SJCRH30 (cell line): ENCODE data around the gene LTF. TPM values are rescaled to one million over a fixed set of nuclear protein-coding genes. Genes with fewer than 3 reads are reported as not detected.
"Not testable (repeated sequence)": the region's sequence is repeated elsewhere in the genome, so short reads cannot be mapped to it uniquely, and the experiment has no call there.

ENCODE experiments used
- DNase-seq, 2 experiments: peaks; one replicate each; pipeline ENCODE4 v3.0.0-alpha.2; 2015 to 2020
- H3K27ac ChIP-seq: fragments of 250-450 bp; sonication (Bioruptor Pico); 2 replicates; pipeline ENCODE4 v1.5.1; 2020; ENCODE audit warnings: mild to moderate bottlenecking, moderate library complexity
- H3K27me3 ChIP-seq: fragments of 250-450 bp; sonication (Bioruptor Pico); 2 replicates; pipeline ENCODE4 v1.5.1; 2020; ENCODE audit warnings: mild to moderate bottlenecking, moderate library complexity
- H3K36me3 ChIP-seq: fragments of 250-450 bp; sonication (Bioruptor Pico); 2 replicates; pipeline ENCODE4 v1.5.1; 2020; ENCODE audit warnings: mild to moderate bottlenecking, moderate library complexity
- H3K4me1 ChIP-seq: fragments of 250-450 bp; sonication (Bioruptor Pico); 2 replicates; pipeline ENCODE4 v1.5.1; 2020; ENCODE audit warnings: mild to moderate bottlenecking, moderate library complexity
- H3K4me3 ChIP-seq: fragments of 250-450 bp; sonication (Bioruptor Pico); 2 replicates; pipeline ENCODE4 v1.5.1; 2020; ENCODE audit warnings: mild to moderate bottlenecking, moderate library complexity
- H3K9me3 ChIP-seq: fragments of 250-450 bp; sonication (Bioruptor Pico); replicated peaks from 2 replicates; pipeline ENCODE4 v1.5.1; 2020; ENCODE audit warnings: mild to moderate bottlenecking, moderate library complexity
- total RNA-seq: library from RNA; depleted of rRNA; stranded (reverse); fragments of >200 nt; shearing (Covaris generic); gene quantifications from 2 replicates; pipeline ENCODE4 v1.2.3, GENCODE V29; 2014

The LTF gene
- total RNA-seq, 1 experiment from 2014 or later = not detected

- no peak overlapping the region for H3K27ac ChIP-seq
- no peaks in the 10 kb centered on the region for H3K9me3 ChIP-seq
- DNase-seq = no peak
- peaks cover 7% of the 10 kb centered on the region for H3K4me1 ChIP-seq
- no peaks in the 10 kb centered on the region for H3K36me3 ChIP-seq
- H3K4me3 ChIP-seq = no peak overlapping the region
- no peaks in the 10 kb centered on the region for H3K27me3 ChIP-seq
These were observed 55.9 kb downstream of the LTF start for GRCh38 chr3:46408853-46409252.

GRCh38 chr3:46407970-46408369, 56.7 kb downstream of the LTF start:
- H3K27me3 ChIP-seq = no peaks in the 10 kb centered on the region
- DNase-seq = peak; percentile 63 to 77
- H3K4me1 ChIP-seq = peaks cover 7% of the 10 kb centered on the region
- H3K27ac ChIP-seq = no peak overlapping the region; the same call in 1 of the 2 replicates
- no peaks in the 10 kb centered on the region for H3K36me3 ChIP-seq
- no peak overlapping the region for H3K4me3 ChIP-seq
- H3K9me3 ChIP-seq = no peaks in the 10 kb centered on the region

GRCh38 chr3:46406788-46407611, 57.7 kb downstream of the LTF start, which contains the start of the genes CCR5AS and CCRL2:
Gene CCR5AS (minus strand): TSS chr3:46407066.
Gene CCRL2 (plus strand): TSS chr3:46407259. CDS start chr3:46408080, 821 bp downstream.
- peaks cover 7% of the 10 kb centered on the region for H3K4me1 ChIP-seq
- no peak within 1 kb of the TSS for H3K4me3 ChIP-seq
- H3K36me3 ChIP-seq = no peaks in the 10 kb centered on the region
- no peaks in the 10 kb centered on the region for H3K27me3 ChIP-seq
- no peak within 1 kb of the TSS; the same call in 1 of the 2 replicates for H3K27ac ChIP-seq
- peak in 1 of 2 experiments; percentile 17 for DNase-seq
- no peaks in the 10 kb centered on the region for H3K9me3 ChIP-seq

DNA sequence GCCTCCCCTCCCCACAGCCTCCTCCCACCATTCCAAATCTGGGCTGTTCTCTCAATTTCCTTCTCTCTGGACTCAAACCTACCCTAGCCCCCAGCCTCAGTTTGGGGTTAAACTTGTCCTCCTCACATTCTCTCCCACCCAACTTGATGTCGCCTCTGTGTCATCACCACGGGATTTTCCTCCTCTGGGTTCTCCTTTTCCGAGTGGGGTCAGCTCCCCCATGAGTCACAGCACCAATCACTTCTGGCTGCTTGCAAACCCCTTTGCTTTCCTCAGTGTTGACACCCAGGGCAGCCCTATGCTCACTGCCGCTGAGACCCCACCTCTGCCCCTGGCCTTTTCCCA, 58.3 kb downstream of the LTF start:
- Histone ChIP-seq H3K9me3 (no peaks in the 10 kb centered on the region), H3K36me3 (no peaks in the 10 kb centered on the region), H3K27ac (no peak overlapping the region), H3K27me3 (no peaks in the 10 kb centered on the region), H3K4me1 (peaks cover 7% of the 10 kb centered on the region), H3K4me3 (no peak overlapping the region)
- no peak for DNase-seq

DNA sequence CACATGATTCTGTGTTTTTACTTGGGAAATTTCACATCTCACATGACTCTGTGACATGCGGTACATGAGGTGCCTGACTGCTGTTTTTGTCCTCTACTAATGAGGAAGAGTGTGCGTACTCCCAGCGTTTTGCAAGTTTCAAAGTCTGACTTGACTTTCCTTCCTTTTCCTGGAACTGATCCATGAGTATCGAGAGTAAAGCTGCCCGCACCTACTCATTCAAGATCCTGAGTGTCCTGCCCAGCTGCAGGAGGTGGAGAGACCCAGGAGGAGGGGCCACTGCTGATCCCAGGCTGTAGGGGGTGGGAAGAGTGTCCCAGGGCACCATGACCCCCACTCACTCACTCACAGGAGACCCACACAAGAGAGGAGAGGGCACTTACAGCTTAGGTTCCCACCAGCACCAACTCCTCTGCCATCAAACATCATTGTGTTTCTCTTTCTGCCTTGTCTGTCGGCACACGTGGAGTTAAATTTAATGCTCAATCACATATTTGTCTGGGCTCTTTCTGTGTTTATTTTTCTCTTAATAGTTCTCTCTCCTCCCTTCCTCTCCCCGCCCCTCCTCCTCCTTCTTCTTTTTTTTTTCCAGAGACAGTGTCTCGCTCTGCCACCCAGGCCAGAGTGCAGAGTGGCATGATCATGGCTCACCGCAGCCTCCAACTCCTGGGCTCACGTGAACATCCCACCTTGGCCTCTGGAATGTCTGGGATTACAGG, 59.2 kb downstream of the LTF start:
- no peak for DNase-seq
- H3K9me3 ChIP-seq = no peaks in the 10 kb centered on the region
- H3K36me3 ChIP-seq = no peaks in the 10 kb centered on the region
- H3K27ac ChIP-seq = no peak overlapping the region
- peaks cover 7% of the 10 kb centered on the region for H3K4me1 ChIP-seq
- no peaks in the 10 kb centered on the region for H3K27me3 ChIP-seq
- H3K4me3 ChIP-seq = no peak overlapping the region

DNA sequence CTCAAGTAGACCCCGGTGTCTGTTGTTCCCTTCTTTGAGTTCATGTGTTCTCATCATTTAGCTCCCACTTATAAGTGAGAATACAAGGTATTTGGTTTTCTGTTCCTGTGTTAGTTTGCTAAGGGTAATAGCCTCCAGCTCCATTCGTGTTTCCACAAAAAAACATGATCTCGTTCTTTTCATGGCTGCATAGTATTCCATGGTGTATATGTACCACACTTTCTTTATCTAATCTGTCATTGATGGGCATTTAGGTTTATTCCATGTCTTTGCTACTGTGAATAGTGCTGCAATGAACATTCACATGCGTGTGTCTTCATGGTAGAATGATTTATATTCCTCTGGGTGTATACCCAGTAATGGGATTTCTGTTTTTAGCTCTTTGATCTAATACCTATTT, 61.8 kb downstream of the LTF start:
- H3K9me3 ChIP-seq, DNase-seq, H3K36me3 ChIP-seq, H3K4me1 ChIP-seq, H3K27me3 ChIP-seq, H3K4me3 ChIP-seq, H3K27ac ChIP-seq: not testable (repeated sequence)

DNA sequence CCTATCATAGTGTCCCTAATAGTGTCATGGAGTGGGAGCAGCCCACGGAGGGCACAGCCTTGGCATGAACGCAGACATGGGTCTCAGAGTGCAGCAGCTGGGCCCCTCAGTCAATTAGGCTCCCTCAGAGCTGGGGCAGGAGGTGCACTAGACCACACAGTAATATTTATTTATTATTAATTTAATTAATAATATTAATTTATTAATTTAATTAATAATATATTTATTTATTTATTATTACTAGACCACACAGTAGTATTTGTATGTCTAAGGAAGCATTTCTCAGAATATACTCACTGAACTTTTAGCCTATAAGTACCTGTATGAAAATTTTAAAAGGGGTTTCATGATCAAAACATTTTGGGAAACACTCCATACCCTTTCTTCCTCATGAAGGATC, 63.1 kb downstream of the LTF start:
- DNase-seq = no peak
- H3K36me3 ChIP-seq = no peaks in the 10 kb centered on the region

GRCh38 chr3:46400846-46401245, 63.9 kb downstream of the LTF start:
- DNase-seq = no peak
- Histone ChIP-seq H3K27me3 (no peaks in the 10 kb centered on the region), H3K4me1 (no peaks in the 10 kb centered on the region), H3K4me3 (no peak overlapping the region), H3K9me3 (no peaks in the 10 kb centered on the region), H3K36me3 (no peaks in the 10 kb centered on the region), H3K27ac (no peak overlapping the region)

More for the DNA sequence above, 63.1 kb downstream of the LTF start:
- Histone ChIP-seq H3K4me3 (no peak overlapping the region), H3K9me3 (no peaks in the 10 kb centered on the region), H3K4me1 (no peaks in the 10 kb centered on the region), H3K27ac (no peak overlapping the region), H3K27me3 (no peaks in the 10 kb centered on the region)

- Histone ChIP-seq H3K4me3 (no peak overlapping the region), H3K27ac (no peak overlapping the region), H3K27me3 (no peaks in the 10 kb centered on the region), H3K36me3 (no peaks in the 10 kb centered on the region), H3K4me1 (no peaks in the 10 kb centered on the region), H3K9me3 (no peaks in the 10 kb centered on the region)
- peak; percentile 6 to 34 for DNase-seq
These were observed 64.5 kb downstream of the LTF start for GRCh38 chr3:46400000-46400734.

DNA sequence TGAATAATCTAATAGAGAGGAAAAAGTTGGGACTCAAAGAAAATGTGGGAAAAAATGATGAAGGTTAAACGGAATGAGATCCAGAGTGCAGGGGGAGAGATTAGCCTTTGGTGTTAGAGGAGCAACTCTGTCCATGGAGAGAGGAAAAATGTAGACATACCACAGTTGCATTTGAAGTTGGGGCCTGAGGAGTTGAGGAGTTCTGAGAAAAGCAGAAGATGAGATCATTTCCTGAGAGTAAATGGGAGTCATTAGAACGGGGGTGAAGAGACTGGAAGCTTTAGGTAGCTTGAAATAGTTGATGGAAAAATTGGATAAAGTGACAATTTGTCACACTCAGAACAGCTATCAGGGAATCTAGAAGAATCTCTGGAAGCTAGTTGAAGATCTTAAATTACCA, 65.1 kb downstream of the LTF start:
- H3K27me3 ChIP-seq = no peaks in the 10 kb centered on the region
- no peak for DNase-seq
- no peak overlapping the region for H3K4me3 ChIP-seq
- no peaks in the 10 kb centered on the region for H3K4me1 ChIP-seq
- no peak overlapping the region for H3K27ac ChIP-seq
- no peaks in the 10 kb centered on the region for H3K9me3 ChIP-seq
- H3K36me3 ChIP-seq = no peaks in the 10 kb centered on the region

DNA sequence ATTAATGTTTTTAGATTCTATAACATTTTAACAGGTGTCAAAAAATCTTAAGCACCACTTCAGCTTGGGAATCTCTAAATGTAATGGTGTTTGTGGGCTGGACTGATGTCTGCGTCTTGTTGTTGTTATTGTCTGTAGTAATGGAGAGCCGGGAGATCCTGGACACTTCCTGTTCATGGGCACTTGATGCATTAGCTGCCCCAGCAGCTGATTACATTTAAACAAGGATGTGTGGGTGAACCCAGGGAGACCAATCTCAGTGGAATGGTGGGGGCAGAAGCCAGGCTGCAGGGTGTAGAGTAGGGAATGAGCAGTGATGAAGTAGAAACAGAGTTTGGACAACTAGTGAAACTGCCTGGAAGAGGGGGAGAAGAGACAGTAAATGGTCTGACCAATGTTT, 65.6 kb downstream of the LTF start:
- H3K27ac ChIP-seq = no peak overlapping the region
- no peak for DNase-seq
- H3K4me1 ChIP-seq = no peaks in the 10 kb centered on the region
- no peaks in the 10 kb centered on the region for H3K9me3 ChIP-seq
- H3K4me3 ChIP-seq = no peak overlapping the region
- no peaks in the 10 kb centered on the region for H3K36me3 ChIP-seq
- H3K27me3 ChIP-seq = no peaks in the 10 kb centered on the region

DNA sequence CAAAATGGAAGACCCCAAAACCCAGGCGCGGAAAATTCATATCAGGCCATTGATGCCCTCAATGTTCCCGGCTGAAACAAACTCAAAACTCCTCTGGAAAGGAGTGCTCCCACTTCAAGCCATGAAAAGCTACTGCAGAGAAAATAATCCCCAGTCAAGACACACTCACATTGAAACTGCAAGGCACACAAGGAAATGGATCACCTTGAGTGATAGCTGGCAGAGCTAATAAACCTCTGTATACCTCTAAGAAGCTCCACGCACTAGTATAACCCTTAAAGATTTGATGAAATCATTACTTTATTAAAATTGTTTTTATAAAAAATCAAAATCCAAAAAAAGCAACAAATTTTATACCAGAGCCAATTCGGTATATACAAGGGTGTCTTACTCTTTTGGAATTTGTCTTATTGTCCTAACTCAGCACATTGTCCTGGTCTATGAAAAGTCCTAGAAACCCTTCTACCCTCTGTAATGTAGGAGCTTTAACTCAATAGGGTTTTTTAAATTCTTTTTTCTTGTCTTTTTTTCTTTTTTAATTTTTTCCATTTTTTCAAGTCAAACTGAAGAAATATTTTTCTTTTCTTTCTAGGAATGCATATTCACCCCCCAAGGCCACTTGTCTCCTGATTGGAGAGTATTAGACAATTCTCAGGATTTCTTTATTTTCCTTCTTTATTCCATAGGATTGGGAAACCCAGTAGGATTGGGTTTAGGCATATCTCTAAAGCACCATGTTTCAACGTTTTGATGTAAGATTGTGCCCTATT, 66.3 kb downstream of the LTF start:
- H3K4me3 ChIP-seq = no peak overlapping the region
- H3K27me3 ChIP-seq = no peaks in the 10 kb centered on the region
- DNase-seq = no peak
- no peaks in the 10 kb centered on the region for H3K36me3 ChIP-seq
- H3K9me3 ChIP-seq = no peaks in the 10 kb centered on the region
- H3K27ac ChIP-seq = no peak overlapping the region
- H3K4me1 ChIP-seq = no peaks in the 10 kb centered on the region

DNA sequence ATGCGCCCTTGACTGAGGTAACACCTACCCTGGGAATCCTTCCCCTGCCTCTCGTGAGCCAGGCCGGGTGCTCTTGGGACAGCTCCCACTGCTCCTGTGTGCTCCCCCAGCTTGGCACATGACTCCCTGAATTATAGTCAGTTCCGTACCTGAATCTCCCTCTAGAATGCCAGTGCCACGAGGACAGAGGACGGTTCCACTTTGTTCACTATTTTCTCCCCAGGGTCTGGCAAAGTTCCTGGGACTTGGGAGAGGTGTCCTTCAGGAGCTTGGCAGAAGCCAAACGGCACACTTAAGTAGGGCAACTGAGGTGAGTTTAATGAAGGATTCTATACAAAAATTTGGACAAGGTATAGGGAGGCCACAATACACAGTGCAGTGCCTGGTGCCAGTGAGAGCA, 67.6 kb downstream of the LTF start:
- Histone ChIP-seq H3K27ac (no peak overlapping the region), H3K4me3 (no peak overlapping the region), H3K9me3 (no peaks in the 10 kb centered on the region), H3K36me3 (no peaks in the 10 kb centered on the region), H3K4me1 (no peaks in the 10 kb centered on the region), H3K27me3 (no peaks in the 10 kb centered on the region)
- no peak for DNase-seq

- Histone ChIP-seq H3K36me3 (no peaks in the 10 kb centered on the region), H3K9me3 (no peaks in the 10 kb centered on the region), H3K4me3 (no peak overlapping the region), H3K27me3 (no peaks in the 10 kb centered on the region), H3K27ac (no peak overlapping the region), H3K4me1 (no peaks in the 10 kb centered on the region)
- DNase-seq = no peak
These were observed 68.8 kb downstream of the LTF start for GRCh38 chr3:46395766-46396530.
